Psoas muscle (tissue), 8 donors: ENCODE measurements around the gene MTHFD1L. TPM values are rescaled to one million over a fixed set of nuclear protein-coding genes. Genes with fewer than 3 reads are reported as not detected.

ENCODE experiments used
- ATAC-seq, 4 donors: fragments of 200-7000 bp; cut with Tn5 transposase; one replicate each; pipeline ENCODE4 v1.9.1; 2020; ENCODE audit warnings: moderate library complexity in 3 of 4, mild to moderate bottlenecking in 2 of 4
- DNase-seq, 2 donors: peaks; one replicate each; pipeline ENCODE4 v3.0.0-alpha.2; 2020
- H3K27ac ChIP-seq: fragments of 200-600 bp; one replicate; pipeline ENCODE4 v1.8.0; 2022
- H3K27me3 ChIP-seq, 3 donors: fragments of 200-600 bp in 1 of 3; one replicate each; pipeline versions ENCODE4 v1.6.1 to v1.8.0; 2013 to 2022; ENCODE audit warnings: low read length in 2 of 3, mild to moderate bottlenecking in 2 of 3, moderate library complexity in 1 of 3; ENCODE audit not compliant: insufficient read depth in 3 of 3
- H3K36me3 ChIP-seq, 2 donors: fragments of 200-600 bp in 1 of 2; one replicate each; pipeline versions ENCODE4 v1.6.1 to v1.8.0; 2013 to 2022; ENCODE audit warnings: low read depth in 1 of 2, mild to moderate bottlenecking in 1 of 2, moderate library complexity in 1 of 2; ENCODE audit not compliant: insufficient read depth in 1 of 2
- H3K4me1 ChIP-seq: fragments of 200-600 bp; one replicate; pipeline ENCODE4 v1.8.0; 2022
- H3K4me3 ChIP-seq: fragments of 200-600 bp; one replicate; pipeline ENCODE4 v1.8.0; 2022; ENCODE audit warnings: mild to moderate bottlenecking
- H3K9me3 ChIP-seq: fragments of 200-600 bp; one replicate; pipeline ENCODE4 v1.8.0; 2022
- WGBS, 3 donors: extraction: QIAGEN DNeasy Blood & Tissue Kit; methylation state at CpG; one replicate each; pipeline versions ENCODE4 v1.1.6 to v1.1.7; 2013; 5-methylcytosine and 5-hydroxymethylcytosine counted together
- intact Hi-C, 2 donors: fragments of 100-400 bp; cut with DNase I; formaldehyde crosslinking; loops; one replicate each; pipeline versions ENCODE4 v1.11.0 to v1.14.2; 2022
- polyA plus RNA-seq, 3 donors: library from polyadenylated mRNA; stranded (reverse); fragments of 200-250 nt; gene quantifications; one replicate each; pipeline ENCODE4 v1.2.3, GENCODE V29; 2013
- total RNA-seq, 4 donors: library from RNA; stranded (reverse); fragmentation: NEBNext Ultra II Directional in 2 of 4; extraction: Animal tissue kit (Norgen Biotek cat#: 25700) in 2 of 4; gene quantifications; one replicate each; pipeline versions ENCODE4 v1.2.1 to v1.2.4, GENCODE V29; 2021 to 2023
- TF ChIP-seq, protein P1 (sequence below): fragments of 200-600 bp; IDR thresholded peaks from one replicate; pipeline ENCODE4 v1.8.0; 2022; ENCODE audit warnings: antibody characterized with exemption
- donor health status: healthy with polysubstance abuse.
- donor health status: DM: no; HTN: no; CAD: no; lungs with moderate emphysema.
- donor health status: Bipolar disorder and iron deficiency.
- donor health status: healthy.
- donor health status: DM: yes; HTN: yes; CAD: no.
- donor health status: DM: no; HTN: no; CAD: no.
- donor health status: DM: no; HTN: no; CAD: no.
- donor health status: DM: yes; HTN: yes; CAD: no.

Gene MTHFD1L
- total and polyA plus RNA-seq, 7 donors = 0.21 to 4.1 (median 1.1) TPM

- no peak for ATAC-seq
- no peak overlapping the region for H3K27ac ChIP-seq
Measured at GRCh38 chr6:151058021-151058733, 192.7 kb downstream of the MTHFD1L start.

DNA sequence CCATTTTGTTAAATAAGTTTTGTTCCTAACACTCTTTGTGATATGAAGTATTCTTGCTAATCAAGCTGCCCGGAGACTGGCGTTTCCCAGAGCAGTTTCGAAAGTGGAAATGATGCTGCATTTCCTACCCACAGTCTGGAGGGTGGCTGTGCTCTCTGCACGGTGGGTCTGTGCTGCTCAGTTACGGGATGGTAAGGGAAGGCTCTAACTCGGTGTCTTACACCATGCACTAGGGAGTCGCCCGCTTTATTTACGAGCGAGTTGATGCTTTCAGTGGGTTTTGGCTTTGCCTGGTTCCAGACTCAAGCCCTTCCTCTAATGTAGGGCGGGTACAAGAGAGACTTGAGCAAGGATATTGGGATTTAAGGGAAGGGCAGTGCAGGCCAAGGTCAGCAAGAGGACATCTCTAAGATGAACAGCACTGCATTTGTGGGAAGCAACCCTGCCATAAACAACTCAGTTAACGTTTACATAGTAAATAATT lies 194.2 kb downstream of the MTHFD1L start:
- DNase-seq (no peak), ATAC-seq (no peak)
- H3K9me3 ChIP-seq = no peaks in the 10 kb centered on the region
- no peak overlapping the region for H3K27ac ChIP-seq
- no peaks in the 10 kb centered on the region for H3K27me3 ChIP-seq
- WGBS, 3 donors = 83 to 90% (median 86%) methylated on average over 12 of the region's 12 CpGs
- no peaks in the 10 kb centered on the region for H3K36me3 ChIP-seq
- H3K4me3 ChIP-seq = no peak overlapping the region
- H3K4me1 ChIP-seq = no peaks in the 10 kb centered on the region
- intact Hi-C loops = no loop called here
- TF ChIP-seq, protein P1, sequence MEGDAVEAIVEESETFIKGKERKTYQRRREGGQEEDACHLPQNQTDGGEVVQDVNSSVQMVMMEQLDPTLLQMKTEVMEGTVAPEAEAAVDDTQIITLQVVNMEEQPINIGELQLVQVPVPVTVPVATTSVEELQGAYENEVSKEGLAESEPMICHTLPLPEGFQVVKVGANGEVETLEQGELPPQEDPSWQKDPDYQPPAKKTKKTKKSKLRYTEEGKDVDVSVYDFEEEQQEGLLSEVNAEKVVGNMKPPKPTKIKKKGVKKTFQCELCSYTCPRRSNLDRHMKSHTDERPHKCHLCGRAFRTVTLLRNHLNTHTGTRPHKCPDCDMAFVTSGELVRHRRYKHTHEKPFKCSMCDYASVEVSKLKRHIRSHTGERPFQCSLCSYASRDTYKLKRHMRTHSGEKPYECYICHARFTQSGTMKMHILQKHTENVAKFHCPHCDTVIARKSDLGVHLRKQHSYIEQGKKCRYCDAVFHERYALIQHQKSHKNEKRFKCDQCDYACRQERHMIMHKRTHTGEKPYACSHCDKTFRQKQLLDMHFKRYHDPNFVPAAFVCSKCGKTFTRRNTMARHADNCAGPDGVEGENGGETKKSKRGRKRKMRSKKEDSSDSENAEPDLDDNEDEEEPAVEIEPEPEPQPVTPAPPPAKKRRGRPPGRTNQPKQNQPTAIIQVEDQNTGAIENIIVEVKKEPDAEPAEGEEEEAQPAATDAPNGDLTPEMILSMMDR = no peak

More at GRCh38 chr6:151058021-151058733, 192.7 kb downstream of the MTHFD1L start:
- intact Hi-C loops = no loop called here
- WGBS, 3 donors = 70 to 73% (median 72%) methylated on average over 9 of the region's 9 CpGs
- H3K4me1 ChIP-seq = no peaks in the 10 kb centered on the region
- DNase-seq = no peak
- H3K4me3 ChIP-seq = no peak overlapping the region
- no peaks in the 10 kb centered on the region for H3K27me3 ChIP-seq
- no peaks in the 10 kb centered on the region for H3K36me3 ChIP-seq
- no peaks in the 10 kb centered on the region for H3K9me3 ChIP-seq
- TF ChIP-seq, protein P1 = no peak

- H3K27ac ChIP-seq = no peak overlapping the region
- no peaks in the 10 kb centered on the region for H3K9me3 ChIP-seq
- H3K4me1 ChIP-seq = no peaks in the 10 kb centered on the region
- H3K36me3 ChIP-seq = no peaks in the 10 kb centered on the region
- no peak overlapping the region for H3K4me3 ChIP-seq
- ATAC-seq (no peak), DNase-seq (no peak)
- 94 to 98% (median 94%) methylated on average over 8 of the region's 8 CpGs for WGBS, 3 donors
- TF ChIP-seq, protein P1 = no peak
- intact Hi-C loops = no loop called here
- no peaks in the 10 kb centered on the region for H3K27me3 ChIP-seq
Measured at GRCh38 chr6:151060096-151060765, 194.7 kb downstream of the MTHFD1L start.

- H3K4me1 ChIP-seq = no peaks in the 10 kb centered on the region
- intact Hi-C loops = no loop called here
- no peaks in the 10 kb centered on the region for H3K9me3 ChIP-seq
- TF ChIP-seq, protein P1 = no peak
- H3K36me3 ChIP-seq = no peaks in the 10 kb centered on the region
- no peaks in the 10 kb centered on the region for H3K27me3 ChIP-seq
- H3K27ac ChIP-seq = no peak overlapping the region
- 93 to 94% (median 93%) methylated on average over 10 of the region's 10 CpGs for WGBS, 3 donors
- ATAC-seq (no peak), DNase-seq (no peak)
- H3K4me3 ChIP-seq = no peak overlapping the region
Measured at GRCh38 chr6:151060766-151061531, 195.4 kb downstream of the MTHFD1L start.
